ENCODE results near the gene TMEM14A. TPM values are rescaled to one million over a fixed set of nuclear protein-coding genes. Genes with fewer than 3 reads are reported as not detected.
"Not testable (repeated sequence)": the region's sequence is repeated elsewhere in the genome, so short reads cannot be mapped to it uniquely, and the experiment has no call there.

Gene TMEM14A
- total and polyA plus RNA-seq, 8 donors = 10.7 to 29.9 (median 23.2) TPM; not detected in 1

DNA sequence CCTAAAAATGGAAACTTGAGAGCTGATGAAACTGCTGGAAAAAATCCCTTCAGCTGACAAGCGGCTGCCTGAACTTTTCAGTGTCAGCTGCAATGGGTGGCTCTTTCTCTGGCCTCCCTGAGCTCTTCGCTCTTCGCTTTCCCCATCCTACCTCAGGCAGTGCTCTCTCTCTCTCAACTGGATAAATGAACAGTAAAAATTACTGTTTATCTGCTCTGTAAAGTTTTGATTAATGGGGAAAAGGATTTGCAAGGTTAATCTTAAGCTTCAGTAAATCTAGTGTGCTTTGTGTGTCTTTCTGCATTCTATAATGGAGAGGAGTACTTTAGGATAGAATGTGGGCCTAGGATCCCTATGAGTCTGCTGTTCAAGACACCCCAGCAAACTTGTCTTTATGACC lies 35.1 kb downstream of the TMEM14A start:
- Histone ChIP-seq H3K9me3 (no peaks in the 10 kb centered on the region), H3K4me1 (no peaks in the 10 kb centered on the region), H3K27ac (no peak overlapping the region), H3K36me3 (no peaks in the 10 kb centered on the region), H3K27me3 (no peaks in the 10 kb centered on the region), H3K4me3 (no peak overlapping the region)
- 91 to 99% (median 94%) methylated on average over 3 of the region's 3 CpGs for whole genome bisulfite sequencing, 5 donors
- TF ChIP-seq POLR2AphosphoS5 (IDR thresholded peaks at IDR 0.05) (no peak), POLR2A (IDR thresholded peaks at IDR 0.05) (no peak), EP300 (IDR thresholded peaks at IDR 0.05) (no peak)
- TF ChIP-seq, protein P1, sequence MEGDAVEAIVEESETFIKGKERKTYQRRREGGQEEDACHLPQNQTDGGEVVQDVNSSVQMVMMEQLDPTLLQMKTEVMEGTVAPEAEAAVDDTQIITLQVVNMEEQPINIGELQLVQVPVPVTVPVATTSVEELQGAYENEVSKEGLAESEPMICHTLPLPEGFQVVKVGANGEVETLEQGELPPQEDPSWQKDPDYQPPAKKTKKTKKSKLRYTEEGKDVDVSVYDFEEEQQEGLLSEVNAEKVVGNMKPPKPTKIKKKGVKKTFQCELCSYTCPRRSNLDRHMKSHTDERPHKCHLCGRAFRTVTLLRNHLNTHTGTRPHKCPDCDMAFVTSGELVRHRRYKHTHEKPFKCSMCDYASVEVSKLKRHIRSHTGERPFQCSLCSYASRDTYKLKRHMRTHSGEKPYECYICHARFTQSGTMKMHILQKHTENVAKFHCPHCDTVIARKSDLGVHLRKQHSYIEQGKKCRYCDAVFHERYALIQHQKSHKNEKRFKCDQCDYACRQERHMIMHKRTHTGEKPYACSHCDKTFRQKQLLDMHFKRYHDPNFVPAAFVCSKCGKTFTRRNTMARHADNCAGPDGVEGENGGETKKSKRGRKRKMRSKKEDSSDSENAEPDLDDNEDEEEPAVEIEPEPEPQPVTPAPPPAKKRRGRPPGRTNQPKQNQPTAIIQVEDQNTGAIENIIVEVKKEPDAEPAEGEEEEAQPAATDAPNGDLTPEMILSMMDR (IDR thresholded peaks at IDR 0.05) = no peak
- DNase-seq = no peak
- intact Hi-C loops (cut with DNase I; ENCODE audit: low total_unique reads) = no loop called here

DNA sequence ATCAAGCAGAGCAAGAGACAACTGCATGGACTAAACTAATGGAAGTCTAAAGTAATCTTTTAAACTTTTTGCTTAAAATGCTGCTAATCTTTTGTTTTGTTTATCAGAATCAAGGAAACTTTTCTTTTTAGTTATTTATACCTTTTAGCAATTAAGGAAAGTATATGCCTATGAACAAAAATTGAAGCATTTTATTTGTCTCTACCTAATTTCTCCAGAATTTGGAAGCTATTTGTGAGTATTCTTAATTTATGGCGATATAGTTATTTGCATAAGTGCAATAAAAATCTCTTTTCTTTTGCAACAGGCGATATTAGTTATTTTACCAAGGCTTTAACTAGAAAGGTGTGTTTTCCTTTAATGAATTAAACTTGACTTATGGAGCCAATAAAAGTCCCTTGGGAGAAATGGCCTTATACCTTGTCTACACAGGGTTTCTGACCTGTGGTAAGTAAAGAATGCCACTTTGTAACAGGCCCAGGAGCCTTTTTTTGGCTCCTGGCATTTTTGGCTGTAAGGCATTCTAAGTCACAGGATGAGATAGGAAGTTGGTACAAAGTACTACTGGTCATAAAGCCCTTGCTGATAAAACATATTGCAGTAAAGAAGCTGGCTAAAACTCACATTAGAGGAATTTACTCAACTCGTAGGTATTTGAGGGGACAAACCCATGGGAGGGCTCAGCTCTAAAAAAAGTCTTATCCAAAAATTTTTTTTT lies 37.2 kb downstream of the TMEM14A start:
- no peaks in the 10 kb centered on the region for H3K4me1 ChIP-seq
- no peaks in the 10 kb centered on the region for H3K27me3 ChIP-seq
- TF ChIP-seq POLR2AphosphoS5 (IDR thresholded peaks at IDR 0.05) (no peak), EP300 (IDR thresholded peaks at IDR 0.05) (no peak), POLR2A (IDR thresholded peaks at IDR 0.05) (no peak)
- TF ChIP-seq, protein P1 (IDR thresholded peaks at IDR 0.05) = no peak
- WGBS, 5 donors = 68 to 78% (median 73%) methylated on average over 3 of the region's 3 CpGs
- DNase-seq = no peak
- H3K36me3 ChIP-seq = no peaks in the 10 kb centered on the region
- H3K4me3 ChIP-seq = no peak overlapping the region
- no peaks in the 10 kb centered on the region for H3K9me3 ChIP-seq
- H3K27ac ChIP-seq = no peak overlapping the region
- intact Hi-C loops (cut with DNase I; ENCODE audit: low total_unique reads) = no loop called here

DNA sequence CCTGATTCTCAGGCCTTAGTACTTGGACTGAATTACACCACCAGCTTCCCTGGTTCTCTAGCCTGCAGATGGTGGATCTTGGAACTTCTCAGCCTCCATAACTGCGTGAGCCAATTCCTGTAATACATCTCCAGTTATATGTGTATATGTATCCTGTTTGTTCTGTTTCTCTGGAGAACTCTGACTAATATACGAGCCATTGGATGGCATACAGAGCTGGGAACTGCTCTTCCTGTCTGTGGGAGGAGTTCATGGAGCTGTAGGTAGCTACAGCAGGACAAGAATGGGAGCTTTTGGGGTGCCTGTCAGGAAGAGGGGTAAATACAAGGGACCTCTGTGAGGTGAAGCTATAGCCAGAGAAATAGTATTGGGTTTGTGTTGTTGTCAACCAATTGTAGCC lies 41.2 kb downstream of the TMEM14A start:
- no peaks in the 10 kb centered on the region for H3K4me1 ChIP-seq
- no peak for DNase-seq
- no peaks in the 10 kb centered on the region for H3K9me3 ChIP-seq
- no peaks in the 10 kb centered on the region for H3K27me3 ChIP-seq
- TF ChIP-seq POLR2A (IDR thresholded peaks at IDR 0.05) (no peak), EP300 (IDR thresholded peaks at IDR 0.05) (no peak), POLR2AphosphoS5 (IDR thresholded peaks at IDR 0.05) (no peak)
- TF ChIP-seq, protein P1 (IDR thresholded peaks at IDR 0.05) = no peak
- no peak overlapping the region for H3K27ac ChIP-seq
- H3K36me3 ChIP-seq = no peaks in the 10 kb centered on the region
- H3K4me3 ChIP-seq = no peak overlapping the region
- WGBS, 5 donors = 77 to 90% (median 87%) methylated on average over 2 of the region's 2 CpGs
- intact Hi-C loops (cut with DNase I; ENCODE audit: low total_unique reads) = no loop called here

DNA sequence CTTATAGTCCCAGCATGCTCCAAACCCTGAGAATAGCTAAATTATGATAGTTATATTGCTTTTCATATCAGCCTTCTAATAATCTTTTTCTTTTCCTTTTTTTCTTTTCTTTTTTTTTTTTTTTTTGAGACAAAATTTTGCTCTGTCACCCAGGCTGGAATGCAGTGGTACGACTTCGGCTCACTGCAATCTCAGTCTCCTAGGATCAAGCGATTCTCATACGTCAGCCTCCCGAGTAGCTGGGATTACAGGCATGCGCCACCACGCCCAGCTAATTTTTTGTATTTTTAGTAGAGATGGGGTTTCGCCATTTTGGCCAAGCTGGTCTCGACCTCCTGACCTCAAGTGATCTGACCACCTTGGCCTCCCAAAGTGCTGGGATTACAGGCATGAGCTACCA lies 43.8 kb downstream of the TMEM14A start:
- H3K27me3 ChIP-seq; intact Hi-C loops (cut with DNase I; ENCODE audit: low total_unique reads); H3K36me3 ChIP-seq; H3K27ac ChIP-seq; H3K9me3 ChIP-seq; DNase-seq; H3K4me3 ChIP-seq; H3K4me1 ChIP-seq: not testable (repeated sequence)
- WGBS, 5 donors = 89 to 97% (median 95%) methylated on average over 9 of the region's 9 CpGs

DNA sequence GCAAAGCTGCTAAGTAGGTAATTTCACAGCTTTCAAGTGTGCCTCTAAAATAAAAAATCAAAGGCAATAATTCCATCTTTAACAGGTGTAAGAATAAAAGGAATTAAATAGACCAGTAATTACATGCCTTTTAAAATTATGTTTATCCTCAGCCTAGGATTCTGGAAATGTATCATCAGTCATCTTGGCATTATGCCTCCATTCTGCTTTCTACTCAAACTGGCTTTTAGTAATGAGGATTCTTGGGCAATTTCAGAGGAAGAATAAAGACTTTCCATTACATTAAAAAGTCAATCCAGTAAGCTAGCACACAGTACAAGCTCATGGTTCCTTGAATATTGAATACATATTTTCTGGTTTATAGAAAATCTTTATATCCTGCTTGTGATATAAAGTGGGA lies 47.6 kb downstream of the TMEM14A start:
- no peak overlapping the region for H3K4me3 ChIP-seq
- intact Hi-C loops (cut with DNase I; ENCODE audit: low total_unique reads) = no loop called here
- H3K9me3 ChIP-seq = no peaks in the 10 kb centered on the region
- no peaks in the 10 kb centered on the region for H3K36me3 ChIP-seq
- peaks cover 0 to under 1% (median 0%) of the 10 kb centered on the region in 4 donors for H3K4me1 ChIP-seq
- no peak for TF ChIP-seq POLR2AphosphoS5 (IDR thresholded peaks at IDR 0.05)
- no peak for TF ChIP-seq POLR2A (IDR thresholded peaks at IDR 0.05)
- TF ChIP-seq EP300 (IDR thresholded peaks at IDR 0.05) = no peak
- TF ChIP-seq, protein P1 (IDR thresholded peaks at IDR 0.05) = no peak
- H3K27me3 ChIP-seq = no peaks in the 10 kb centered on the region
- no peak overlapping the region for H3K27ac ChIP-seq
- no peak for DNase-seq
